Measurements from ENCODE around the gene AK8.

Gene AK8

DNA sequence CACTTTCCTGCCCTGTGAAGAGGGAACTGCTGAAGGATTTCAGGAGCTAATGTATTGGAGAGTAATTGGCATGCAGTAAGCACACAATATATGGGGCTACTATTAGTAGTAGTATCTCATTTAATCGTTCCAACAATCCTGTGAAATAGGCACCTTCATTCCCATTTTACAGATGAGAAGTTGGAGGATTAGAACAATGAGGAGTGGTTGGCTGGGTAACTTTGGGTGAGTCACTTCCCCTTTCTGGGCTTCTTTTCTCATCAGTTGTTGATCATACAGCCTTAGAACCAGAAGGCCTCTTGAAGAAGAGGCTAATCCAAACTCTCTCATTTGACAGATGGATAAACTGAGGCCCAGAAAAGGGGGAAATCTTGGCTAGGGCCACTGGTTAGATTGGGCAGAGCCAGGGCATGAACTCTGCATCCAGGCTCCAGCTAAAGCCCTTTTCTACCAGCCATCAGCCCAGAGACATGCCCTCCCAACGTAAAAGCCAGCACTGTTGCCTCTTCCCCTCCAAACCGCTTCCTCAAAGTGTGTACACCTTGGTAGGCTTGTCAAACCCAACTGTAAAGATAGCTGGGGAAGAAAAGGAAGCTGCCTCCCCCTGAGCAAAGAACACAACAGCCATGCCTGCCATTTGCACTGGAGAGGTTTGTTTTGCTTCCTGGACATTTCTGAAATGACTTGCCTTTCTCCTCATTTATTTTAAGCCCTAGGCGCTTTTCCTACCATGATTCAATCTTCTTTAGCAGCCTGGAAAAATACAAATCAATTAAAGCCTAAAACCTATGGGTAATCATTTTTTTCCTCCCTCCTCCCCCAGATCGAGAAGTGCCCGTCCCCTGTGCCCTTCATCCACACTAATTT lies 1.6 kb upstream of the AK8 start:
- Mint-ChIP-seq H3K36me3 (ENCODE audit: low read depth) (no peaks in the 10 kb centered on the region), H3K27ac (peak overlapping the region; percentile 65), H3K4me1 (ENCODE audit: low read depth) (peaks cover 21% of the 10 kb centered on the region), H3K27me3 (no peaks in the 10 kb centered on the region), H3K4me3 (peak overlapping the region; percentile 79), H3K9me3 (no peaks in the 10 kb centered on the region)

DNA sequence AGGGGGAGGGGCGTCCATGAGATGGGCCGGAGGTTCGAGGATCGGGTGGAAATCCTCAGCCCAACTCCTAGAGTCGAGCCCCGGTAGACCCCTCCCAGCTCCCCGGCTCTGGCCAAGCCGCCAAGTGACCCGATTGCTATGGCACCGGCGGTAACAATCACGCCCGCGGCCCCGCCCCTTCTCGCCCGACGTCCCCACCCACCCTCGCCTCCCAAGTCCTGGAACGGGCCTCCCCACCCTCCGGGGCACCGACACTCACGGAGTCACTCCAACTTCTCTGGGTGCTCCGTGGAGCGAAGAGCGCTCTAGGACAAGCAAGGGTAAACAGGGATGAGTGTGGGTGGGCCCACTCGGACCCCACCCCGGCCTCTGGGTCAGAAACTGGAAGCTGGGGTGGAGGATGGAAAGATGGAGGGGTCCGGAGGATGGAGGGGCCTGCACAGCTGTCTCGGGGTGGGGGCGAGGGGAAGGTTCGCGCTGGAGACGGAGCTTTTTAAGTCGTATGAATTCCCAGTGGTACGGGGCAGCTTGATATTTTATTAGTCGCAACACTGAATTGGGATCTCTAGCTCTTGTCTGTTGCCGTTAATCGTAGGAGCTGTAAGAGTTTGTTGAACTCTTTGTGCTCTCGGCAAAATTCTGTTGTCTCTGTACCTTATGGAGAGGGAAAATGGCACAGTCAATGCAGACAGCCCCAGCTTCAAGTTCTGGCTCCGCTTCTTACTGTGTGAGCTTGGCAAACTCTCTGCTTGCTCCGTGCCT lies 792 bp upstream of the AK8 start, which contains the start of gene SPACA9:
TSS of gene SPACA9 (plus strand) at position 204 of the 762 bp plus-strand sequence. CDS start 5,050 bp downstream, outside the sequence.
- H3K9me3 Mint-ChIP-seq, result no peaks in the 10 kb centered on the region
- H3K4me3 Mint-ChIP-seq, result peak within 1 kb of the TSS; percentile 79
- H3K27ac Mint-ChIP-seq, result peak within 1 kb of the TSS; percentile 65
- peaks cover 21% of the 10 kb centered on the region for H3K4me1 Mint-ChIP-seq (ENCODE audit: low read depth)
- H3K36me3 Mint-ChIP-seq (ENCODE audit: low read depth), result no peaks in the 10 kb centered on the region
- H3K27me3 Mint-ChIP-seq, result no peaks in the 10 kb centered on the region

DNA sequence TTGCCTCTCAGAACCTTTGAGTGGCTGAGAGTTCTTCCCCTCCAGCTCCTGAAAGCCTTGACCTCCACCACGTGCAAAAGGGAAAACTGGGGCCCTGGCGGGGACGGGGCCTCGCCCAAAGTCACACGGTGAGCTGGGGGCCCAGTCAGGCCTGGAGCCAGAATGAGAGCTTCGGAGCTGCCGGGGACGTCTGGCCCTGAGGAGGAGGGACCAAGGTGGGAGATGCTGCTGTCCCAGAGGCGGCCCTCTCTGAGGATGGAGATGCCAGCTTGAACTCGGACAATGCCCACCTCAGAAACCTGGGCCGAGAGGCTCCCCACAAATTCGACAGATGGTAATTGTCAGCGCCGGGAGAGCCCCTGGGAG lies 643 bp downstream of the AK8 start:
- Mint-ChIP-seq H3K9me3 (no peaks in the 10 kb centered on the region), H3K27ac (no peak overlapping the region), H3K4me3 (peak overlapping the region; percentile 78), H3K27me3 (no peaks in the 10 kb centered on the region), H3K4me1 (ENCODE audit: low read depth) (peaks cover 23% of the 10 kb centered on the region), H3K36me3 (ENCODE audit: low read depth) (no peaks in the 10 kb centered on the region)

DNA sequence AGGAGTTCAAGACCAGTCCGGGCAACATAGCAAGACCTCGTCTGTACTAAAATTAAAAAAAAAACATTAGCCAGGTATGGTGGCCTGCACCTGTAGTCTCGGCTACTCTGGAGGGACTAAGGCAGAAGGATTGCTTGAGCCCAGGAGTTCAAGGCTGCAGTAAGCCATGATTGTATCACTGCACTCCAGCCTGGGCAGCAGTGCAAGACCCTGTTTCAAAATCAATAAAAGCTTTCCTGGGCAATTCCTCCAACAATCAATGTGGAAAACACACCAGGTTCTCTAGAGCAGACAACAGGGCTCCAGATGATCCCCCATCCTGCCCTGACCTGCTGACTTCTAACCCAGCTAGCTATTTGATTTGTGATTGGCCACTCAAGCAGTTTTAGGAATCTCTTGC lies 1.2 kb downstream of the AK8 start:
- Mint-ChIP-seq H3K36me3 (ENCODE audit: low read depth) (no peaks in the 10 kb centered on the region), H3K4me1 (ENCODE audit: low read depth) (peaks cover 23% of the 10 kb centered on the region), H3K4me3 (peak overlapping the region; percentile 78), H3K27ac (no peak overlapping the region), H3K27me3 (no peaks in the 10 kb centered on the region), H3K9me3 (no peaks in the 10 kb centered on the region)

DNA sequence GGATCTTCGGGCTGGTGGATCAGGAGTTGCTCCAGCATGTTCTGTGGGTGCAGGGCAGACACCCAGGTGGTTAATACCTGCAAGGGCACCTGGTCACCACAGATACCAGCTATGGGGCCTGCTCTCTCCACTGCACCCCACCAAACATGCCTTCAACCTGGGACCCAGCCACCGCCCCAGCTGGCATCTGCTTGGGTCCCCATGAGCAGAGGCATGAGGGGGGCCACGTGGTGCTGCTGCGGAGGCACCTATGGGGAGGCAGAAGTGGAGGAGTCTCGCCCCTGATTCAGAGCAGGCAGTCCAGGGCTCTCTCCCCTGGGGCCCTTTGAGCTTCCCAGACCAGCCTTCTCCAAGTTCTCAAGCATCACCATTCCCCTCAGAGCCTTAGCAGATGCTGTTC lies 2.9 kb downstream of the AK8 start:
- Mint-ChIP-seq H3K4me1 (ENCODE audit: low read depth) (peaks cover 23% of the 10 kb centered on the region), H3K9me3 (no peaks in the 10 kb centered on the region), H3K4me3 (no peak overlapping the region), H3K27me3 (no peaks in the 10 kb centered on the region), H3K27ac (no peak overlapping the region), H3K36me3 (ENCODE audit: low read depth) (no peaks in the 10 kb centered on the region)

DNA sequence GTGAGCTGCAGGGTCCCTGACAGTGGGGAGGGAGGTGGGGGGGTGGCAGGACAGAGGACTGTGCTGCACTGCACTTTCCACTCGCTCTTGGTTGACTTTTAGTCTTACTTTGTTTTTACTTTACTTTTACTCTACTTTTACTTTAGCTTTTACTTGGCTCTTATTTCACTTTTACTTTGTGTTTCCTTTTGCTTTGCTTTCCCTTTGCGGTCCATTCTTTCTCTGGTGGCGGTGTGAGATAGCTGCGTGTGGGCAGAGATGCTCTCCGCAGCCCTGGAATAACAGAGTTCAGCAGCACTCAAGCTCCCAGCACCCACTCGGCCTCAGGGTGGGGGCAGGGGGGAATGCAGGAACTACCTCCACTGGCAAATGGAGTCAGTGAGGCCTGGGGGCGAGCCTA lies 4.7 kb downstream of the AK8 start:
- H3K36me3 Mint-ChIP-seq (ENCODE audit: low read depth), result no peaks in the 10 kb centered on the region
- peak overlapping the region; percentile 68 for H3K27ac Mint-ChIP-seq
- no peaks in the 10 kb centered on the region for H3K27me3 Mint-ChIP-seq
- H3K4me1 Mint-ChIP-seq (ENCODE audit: low read depth), result peaks cover 11% of the 10 kb centered on the region
- H3K4me3 Mint-ChIP-seq, result peak overlapping the region; percentile 28
- no peaks in the 10 kb centered on the region for H3K9me3 Mint-ChIP-seq

DNA sequence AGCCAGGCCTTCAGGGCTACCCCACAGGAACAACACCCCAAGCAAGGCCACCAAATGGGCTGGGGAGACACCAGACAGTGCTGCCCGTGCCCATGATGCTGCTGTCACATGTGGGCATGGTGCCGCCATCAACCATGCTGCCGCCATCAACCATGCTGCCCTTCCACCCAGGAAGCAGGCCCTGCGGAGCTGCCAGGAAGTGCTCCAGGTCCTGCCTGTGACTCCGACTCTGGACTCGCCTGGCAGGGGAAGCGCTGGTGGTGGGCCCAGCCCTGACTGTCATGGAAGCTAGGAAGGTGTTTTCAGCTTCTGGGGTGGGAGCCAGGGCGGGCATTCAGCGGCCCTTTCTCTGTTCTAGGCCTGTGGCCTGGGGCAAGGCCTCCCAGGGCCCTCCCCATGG lies 8.8 kb downstream of the AK8 start:
- Mint-ChIP-seq H3K36me3 (ENCODE audit: low read depth) (no peaks in the 10 kb centered on the region), H3K4me1 (ENCODE audit: low read depth) (peaks cover 8% of the 10 kb centered on the region), H3K27me3 (no peaks in the 10 kb centered on the region), H3K9me3 (no peaks in the 10 kb centered on the region), H3K27ac (no peak overlapping the region), H3K4me3 (no peak overlapping the region)

DNA sequence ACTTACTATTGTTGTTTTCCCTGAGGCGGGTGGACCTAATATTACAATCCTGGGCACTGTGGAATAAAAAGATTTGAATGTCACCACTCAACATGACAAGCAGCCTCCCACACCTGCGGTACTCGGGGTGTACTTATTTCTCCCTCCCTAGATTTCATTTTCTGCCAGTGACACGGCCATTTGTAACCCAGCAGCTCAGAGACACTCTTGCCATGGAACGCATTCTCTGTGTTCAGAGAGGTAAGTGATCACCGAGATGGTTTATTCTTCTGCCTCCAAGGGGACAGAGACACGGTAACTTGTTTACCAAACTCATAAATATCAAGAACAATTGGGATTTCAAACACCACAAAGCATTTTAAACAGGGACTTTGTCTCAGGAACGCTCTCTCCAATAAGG lies 11.2 kb downstream of the AK8 start:
- Mint-ChIP-seq H3K36me3 (ENCODE audit: low read depth) (no peaks in the 10 kb centered on the region), H3K27ac (no peak overlapping the region), H3K4me1 (ENCODE audit: low read depth) (no peaks in the 10 kb centered on the region), H3K9me3 (no peaks in the 10 kb centered on the region), H3K27me3 (no peaks in the 10 kb centered on the region), H3K4me3 (no peak overlapping the region)

DNA sequence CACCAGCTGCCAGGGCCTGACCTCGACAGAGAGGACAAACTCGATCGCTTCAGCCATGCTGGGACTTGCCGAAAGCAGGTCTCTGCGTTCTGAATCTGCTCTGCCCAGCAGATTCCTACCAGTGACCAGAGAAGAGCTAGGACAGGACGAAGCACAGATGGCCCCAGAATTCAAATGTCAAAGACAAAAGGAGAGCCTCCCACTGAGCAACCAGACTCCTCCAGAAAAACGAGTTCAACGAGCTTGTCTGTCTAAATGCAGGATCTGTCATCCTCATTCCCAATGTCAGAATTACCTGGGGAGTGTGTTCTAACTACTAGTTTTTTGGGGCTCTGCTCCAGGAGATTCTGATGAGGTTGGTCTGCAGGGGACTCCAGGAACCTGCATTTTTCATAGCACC lies 13.4 kb downstream of the AK8 start:
- Mint-ChIP-seq H3K36me3 (ENCODE audit: low read depth) (no peaks in the 10 kb centered on the region), H3K4me1 (ENCODE audit: low read depth) (no peaks in the 10 kb centered on the region), H3K27me3 (no peaks in the 10 kb centered on the region)

DNA sequence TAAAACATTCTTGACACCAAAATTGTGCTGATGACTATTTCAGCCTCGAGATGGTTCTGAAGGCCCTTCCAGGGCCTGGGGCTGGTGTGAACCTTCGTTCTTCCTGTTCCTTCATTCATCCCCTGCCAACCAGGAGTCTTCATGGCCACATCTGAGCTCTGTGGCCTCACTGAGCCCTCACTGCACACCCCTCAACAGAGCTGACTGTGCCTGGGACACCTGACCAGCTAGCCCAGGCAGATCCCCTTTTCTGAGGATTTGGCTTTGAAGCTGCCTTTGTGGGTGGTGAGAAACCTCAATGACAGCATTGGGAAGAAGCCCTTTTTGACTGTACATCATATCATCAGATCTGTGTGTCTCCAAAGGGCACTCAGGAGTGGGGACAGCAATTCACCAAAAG lies 13.8 kb downstream of the AK8 start:
- Mint-ChIP-seq H3K4me3 (no peak overlapping the region), H3K27ac (no peak overlapping the region), H3K4me1 (ENCODE audit: low read depth) (no peaks in the 10 kb centered on the region), H3K9me3 (no peaks in the 10 kb centered on the region), H3K36me3 (ENCODE audit: low read depth) (no peaks in the 10 kb centered on the region), H3K27me3 (no peaks in the 10 kb centered on the region)

More for the DNA sequence above, 13.4 kb downstream of the AK8 start:
- no peak overlapping the region for H3K27ac Mint-ChIP-seq
- no peaks in the 10 kb centered on the region for H3K9me3 Mint-ChIP-seq
- H3K4me3 Mint-ChIP-seq, result no peak overlapping the region

DNA sequence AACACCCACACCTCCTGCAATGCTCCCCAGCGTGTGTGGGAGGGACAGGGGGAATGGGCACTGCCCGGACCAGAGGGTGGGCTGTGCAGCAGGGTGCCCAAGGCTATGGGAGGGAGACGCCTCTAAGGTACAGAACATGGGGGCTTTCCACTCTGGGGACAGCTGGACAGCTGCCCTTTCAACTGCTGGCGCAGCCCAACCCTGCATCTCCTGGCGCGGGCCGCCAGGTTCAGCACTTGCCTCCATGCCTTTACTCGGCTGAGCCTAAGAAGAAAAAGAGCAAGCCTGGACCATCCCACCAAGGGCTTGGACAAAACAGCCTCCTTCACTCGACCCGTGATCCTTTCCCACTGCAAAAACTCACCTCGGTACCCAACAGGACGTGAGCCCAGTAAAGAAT lies 15.0 kb downstream of the AK8 start:
- H3K9me3 Mint-ChIP-seq, result no peaks in the 10 kb centered on the region
- no peaks in the 10 kb centered on the region for H3K27me3 Mint-ChIP-seq
- no peak overlapping the region for H3K27ac Mint-ChIP-seq
- H3K4me3 Mint-ChIP-seq, result no peak overlapping the region
- no peaks in the 10 kb centered on the region for H3K36me3 Mint-ChIP-seq (ENCODE audit: low read depth)
- no peaks in the 10 kb centered on the region for H3K4me1 Mint-ChIP-seq (ENCODE audit: low read depth)

DNA sequence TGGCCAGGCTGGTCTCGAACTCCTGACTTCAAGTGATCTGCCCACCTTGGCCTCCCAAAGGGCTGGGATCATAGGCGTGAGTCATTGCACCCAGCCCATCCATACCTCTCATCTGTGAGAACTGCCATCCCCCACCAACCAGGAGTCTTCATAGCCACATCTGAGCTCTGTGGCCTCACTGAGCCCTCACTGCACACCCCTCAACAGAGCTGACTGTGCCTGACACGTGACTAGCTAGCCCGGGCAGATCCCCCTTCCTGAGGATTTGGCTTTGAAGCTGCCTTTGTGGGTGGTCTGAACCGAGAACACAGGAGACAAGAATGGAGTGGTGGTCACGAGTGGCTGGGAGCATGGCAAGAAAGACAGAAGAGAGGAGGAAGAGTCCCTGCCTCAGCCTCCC lies 15.6 kb downstream of the AK8 start:
- Mint-ChIP-seq H3K27me3 (no peaks in the 10 kb centered on the region), H3K27ac (no peak overlapping the region), H3K9me3 (no peaks in the 10 kb centered on the region), H3K36me3 (ENCODE audit: low read depth) (no peaks in the 10 kb centered on the region), H3K4me3 (no peak overlapping the region), H3K4me1 (ENCODE audit: low read depth) (no peaks in the 10 kb centered on the region)

DNA sequence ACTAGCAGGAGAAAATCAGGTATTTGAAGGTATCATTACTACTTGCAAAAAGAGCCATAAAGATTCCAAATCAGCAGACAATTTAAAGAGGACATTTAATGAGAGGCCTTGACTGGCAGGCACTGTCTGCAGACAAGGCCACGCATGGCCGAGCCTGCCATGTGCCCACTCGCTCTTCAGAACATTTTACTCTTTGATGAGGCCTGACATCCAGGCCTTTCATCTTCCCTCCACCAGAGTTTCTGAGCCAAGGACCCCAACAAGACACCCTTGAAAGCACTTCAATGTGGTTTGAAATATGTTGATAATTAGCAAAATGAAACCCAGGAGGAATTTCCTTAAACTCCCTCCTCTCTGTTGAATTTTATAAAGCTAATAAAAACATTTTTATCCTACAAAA lies 16.4 kb downstream of the AK8 start:
- no peak overlapping the region for H3K4me3 Mint-ChIP-seq
- no peaks in the 10 kb centered on the region for H3K9me3 Mint-ChIP-seq
- H3K4me1 Mint-ChIP-seq (ENCODE audit: low read depth), result no peaks in the 10 kb centered on the region
- no peaks in the 10 kb centered on the region for H3K27me3 Mint-ChIP-seq
- H3K36me3 Mint-ChIP-seq (ENCODE audit: low read depth), result no peaks in the 10 kb centered on the region
- no peak overlapping the region for H3K27ac Mint-ChIP-seq

DNA sequence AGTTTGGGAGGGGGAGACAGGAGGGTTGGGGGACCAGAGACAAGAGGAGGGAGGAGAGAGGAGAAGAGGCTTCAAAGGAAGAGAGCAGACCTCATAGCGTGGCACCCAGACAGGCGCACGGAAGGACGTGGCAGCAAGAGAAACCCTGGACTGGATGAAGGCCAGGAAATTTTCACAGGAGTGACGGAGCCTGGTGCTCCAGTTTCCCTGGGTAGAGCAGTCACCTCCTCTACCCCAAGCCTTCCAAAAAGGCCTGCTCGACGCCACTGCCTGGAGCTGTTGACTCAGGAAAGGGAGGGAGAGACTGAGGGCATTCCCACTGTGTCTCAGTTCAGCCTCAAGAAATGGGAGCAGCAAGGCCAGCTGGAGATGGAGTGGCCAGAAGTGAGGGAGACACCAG lies 19.3 kb downstream of the AK8 start:
- Mint-ChIP-seq H3K9me3 (no peaks in the 10 kb centered on the region), H3K27me3 (no peaks in the 10 kb centered on the region), H3K27ac (no peak overlapping the region), H3K4me3 (no peak overlapping the region), H3K4me1 (ENCODE audit: low read depth) (peaks cover 4% of the 10 kb centered on the region), H3K36me3 (ENCODE audit: low read depth) (no peaks in the 10 kb centered on the region)

DNA sequence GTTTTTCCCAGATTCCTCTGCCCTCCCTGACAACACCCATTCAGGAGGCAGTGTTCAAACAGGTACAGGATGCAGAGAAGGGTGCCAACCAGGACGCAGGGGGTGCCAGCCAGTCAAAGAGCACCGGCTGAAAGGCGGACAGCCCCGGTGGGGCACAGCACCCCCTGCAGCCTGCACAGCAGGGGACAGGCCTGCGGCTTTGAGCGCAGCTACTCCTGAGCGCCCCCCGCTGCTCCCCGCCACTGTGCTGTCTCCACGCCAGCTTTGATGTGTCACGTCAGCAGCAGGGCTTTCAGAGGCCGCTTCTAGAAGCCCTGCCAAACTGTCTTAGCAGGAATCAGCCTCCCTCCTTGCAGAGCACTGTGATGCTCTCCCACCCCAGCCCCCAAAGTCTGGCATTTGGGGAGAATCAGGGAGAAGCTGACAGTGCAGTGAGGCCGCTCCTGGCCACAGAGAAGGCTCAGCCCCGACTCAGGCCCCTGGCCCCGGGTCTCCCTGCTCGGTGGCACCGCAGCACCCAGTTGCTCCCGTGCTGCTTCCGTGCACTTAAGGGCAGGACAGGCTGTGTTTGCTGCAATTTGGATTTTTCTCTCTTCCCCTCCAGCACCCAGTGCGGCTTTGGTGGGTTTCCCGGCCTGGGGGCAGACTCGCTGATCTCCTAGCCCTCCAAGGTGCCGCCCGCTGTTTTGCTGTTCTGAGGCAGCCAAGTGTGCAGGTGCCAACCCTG lies 20.3 kb downstream of the AK8 start:
- H3K4me3 Mint-ChIP-seq, result no peak overlapping the region

More for the DNA sequence above, 20.3 kb downstream of the AK8 start:
- Mint-ChIP-seq H3K27ac (no peak overlapping the region), H3K27me3 (no peaks in the 10 kb centered on the region), H3K4me1 (ENCODE audit: low read depth) (peaks cover 4% of the 10 kb centered on the region), H3K36me3 (ENCODE audit: low read depth) (no peaks in the 10 kb centered on the region), H3K9me3 (no peaks in the 10 kb centered on the region)
